Testis (tissue), 3 donors: ENCODE results near the gene TMC1. TPM values are rescaled to one million over a fixed set of nuclear protein-coding genes. Genes with fewer than 3 reads are reported as not detected.

Experiments used
- DNase-seq: peaks from one replicate; pipeline ENCODE4 v3.0.0-alpha.2; 2019
- H3K27ac ChIP-seq, 2 donors: fragments of 200-600 bp; sonication (generic); one replicate each; pipeline ENCODE4 v1.5.1; 2019
- H3K27me3 ChIP-seq: fragments of 200-600 bp; sonication (generic); one replicate; pipeline ENCODE4 v1.5.1; 2019
- H3K36me3 ChIP-seq: fragments of 200-600 bp; sonication (generic); one replicate; pipeline ENCODE4 v1.5.1; 2017; ENCODE audit warnings: low read depth; ENCODE audit errors: missing control alignments
- H3K4me1 ChIP-seq: fragments of 200-600 bp; sonication (generic); one replicate; pipeline ENCODE4 v1.5.1; 2019
- H3K4me3 ChIP-seq, 2 donors: fragments of 200-600 bp; sonication (generic); one replicate each; pipeline ENCODE4 v1.5.1; 2017 to 2019
- H3K9me3 ChIP-seq: fragments of 200-600 bp; sonication (generic); one replicate; pipeline ENCODE4 v1.5.1; 2017
- POLR2A ChIP-seq: fragments of 450-650 bp; IDR thresholded peaks from one replicate; pipeline ENCODE4 v1.6.1; 2017; ENCODE audit warnings: antibody characterized with exemption, mild to moderate bottlenecking, moderate library complexity
- WGBS, 2 donors: methylation state at CpG; one replicate each; pipeline ENCODE4 v1.1.5; 2018; 5-methylcytosine and 5-hydroxymethylcytosine counted together
- intact Hi-C: fragments of 100-400 bp; cut with DNase I; formaldehyde crosslinking; loops from one replicate; pipeline ENCODE4 v1.15.1; 2023; ENCODE audit warnings: low total_unique reads
- polyA plus RNA-seq: library from polyadenylated mRNA; stranded (reverse); fragments of 350-450 nt; fragmentation: Illumina TruSeq; extraction: RNeasy Lipid Tissue Mini Kit (QIAGEN cat#74804); gene quantifications from one replicate; pipeline ENCODE4 v1.2.3, GENCODE V29; 2014; ENCODE audit warnings: low read depth, low replicate concordance; ENCODE audit not compliant: insufficient read depth
- total RNA-seq, 2 donors: library from RNA; depleted of rRNA; stranded (reverse); fragments of >200 nt; gene quantifications; one replicate each; pipeline ENCODE4 v1.2.3, GENCODE V29; 2016
- TF ChIP-seq, protein P1 (sequence below), 3 experiments: fragments of 450-650 bp in 2 of 3; fragments of 200-600 bp in 1 of 3; sonication (generic) in 1 of 3; IDR thresholded peaks; one replicate each; pipeline ENCODE4 v1.5.1; 2016 to 2019; ENCODE audit warnings: antibody characterized with exemption in 3 of 3, mild to moderate bottlenecking in 2 of 3, moderate library complexity in 1 of 3

The TMC1 gene
- total and polyA plus RNA-seq, 3 donors from 2014 or later = 2.0 to 5.4 (median 3.0) TPM

DNA sequence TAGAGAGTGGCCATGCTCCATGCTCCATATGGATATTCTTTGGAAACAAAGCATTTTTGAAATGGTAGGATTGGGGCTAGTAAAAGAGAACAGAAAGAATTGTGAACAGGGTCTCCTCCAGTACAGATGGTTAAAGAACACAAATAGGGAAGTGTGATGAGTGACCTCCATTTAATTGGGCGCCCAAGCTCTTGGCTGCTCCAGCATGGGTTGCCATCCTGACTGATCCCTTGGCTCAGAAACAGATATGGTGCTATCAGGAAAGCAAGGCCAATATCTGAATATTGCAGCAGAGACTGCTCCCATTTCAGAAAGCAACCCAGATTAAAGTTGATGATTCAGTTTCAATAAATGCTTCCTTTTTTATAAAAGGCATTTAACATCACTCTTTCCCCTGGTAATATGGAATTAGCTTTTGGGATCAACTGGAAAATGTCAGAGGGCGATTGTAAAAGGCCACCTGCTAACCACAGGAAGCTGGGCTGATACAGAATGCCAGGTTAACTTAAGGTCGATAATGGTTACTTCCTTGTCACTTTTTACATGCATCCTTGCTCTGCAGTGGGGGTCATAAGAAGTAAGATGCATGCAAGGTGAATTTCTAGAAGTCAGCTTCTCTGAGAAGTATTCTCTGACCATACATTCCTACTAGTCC, 52.9 kb downstream of the TMC1 start:
- TF ChIP-seq, protein P1, sequence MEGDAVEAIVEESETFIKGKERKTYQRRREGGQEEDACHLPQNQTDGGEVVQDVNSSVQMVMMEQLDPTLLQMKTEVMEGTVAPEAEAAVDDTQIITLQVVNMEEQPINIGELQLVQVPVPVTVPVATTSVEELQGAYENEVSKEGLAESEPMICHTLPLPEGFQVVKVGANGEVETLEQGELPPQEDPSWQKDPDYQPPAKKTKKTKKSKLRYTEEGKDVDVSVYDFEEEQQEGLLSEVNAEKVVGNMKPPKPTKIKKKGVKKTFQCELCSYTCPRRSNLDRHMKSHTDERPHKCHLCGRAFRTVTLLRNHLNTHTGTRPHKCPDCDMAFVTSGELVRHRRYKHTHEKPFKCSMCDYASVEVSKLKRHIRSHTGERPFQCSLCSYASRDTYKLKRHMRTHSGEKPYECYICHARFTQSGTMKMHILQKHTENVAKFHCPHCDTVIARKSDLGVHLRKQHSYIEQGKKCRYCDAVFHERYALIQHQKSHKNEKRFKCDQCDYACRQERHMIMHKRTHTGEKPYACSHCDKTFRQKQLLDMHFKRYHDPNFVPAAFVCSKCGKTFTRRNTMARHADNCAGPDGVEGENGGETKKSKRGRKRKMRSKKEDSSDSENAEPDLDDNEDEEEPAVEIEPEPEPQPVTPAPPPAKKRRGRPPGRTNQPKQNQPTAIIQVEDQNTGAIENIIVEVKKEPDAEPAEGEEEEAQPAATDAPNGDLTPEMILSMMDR (IDR thresholded peaks at IDR 0.05) = no peak
- no peak for TF ChIP-seq POLR2A
- H3K27me3 ChIP-seq = no peaks in the 10 kb centered on the region
- H3K4me3 ChIP-seq = no peak overlapping the region
- peaks cover 24% of the 10 kb centered on the region for H3K4me1 ChIP-seq
- no peaks in the 10 kb centered on the region for H3K9me3 ChIP-seq
- intact Hi-C loops = no loop called here
- no peak for DNase-seq
- H3K36me3 ChIP-seq = no peaks in the 10 kb centered on the region
- WGBS, 2 donors = 88% methylated on average over 3 of the region's 3 CpGs
- H3K27ac ChIP-seq = no peak overlapping the region

DNA sequence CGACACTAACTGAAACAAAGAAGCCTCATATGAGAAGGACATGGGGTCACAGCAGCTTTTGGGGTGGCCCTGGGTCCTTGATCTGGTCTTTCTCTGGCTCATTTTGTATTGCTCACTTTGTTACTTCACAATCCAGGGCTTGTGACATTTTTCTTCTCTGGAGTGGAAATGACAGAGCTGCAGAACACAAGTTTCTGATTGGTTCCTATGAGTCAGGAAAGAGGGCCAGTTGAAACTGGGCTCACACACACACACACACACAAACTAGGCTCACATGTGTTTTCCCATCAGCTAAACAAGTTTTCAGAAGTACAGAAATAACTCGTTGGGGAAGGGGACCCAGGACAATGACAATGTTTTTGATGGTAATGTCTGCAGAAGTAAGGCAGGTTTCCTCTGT, 54.3 kb downstream of the TMC1 start:
- H3K27me3 ChIP-seq = no peaks in the 10 kb centered on the region
- TF ChIP-seq, protein P1 (IDR thresholded peaks at IDR 0.05) = no peak
- H3K9me3 ChIP-seq = no peaks in the 10 kb centered on the region
- DNase-seq = no peak
- peaks cover 33% of the 10 kb centered on the region for H3K4me1 ChIP-seq
- H3K36me3 ChIP-seq = no peaks in the 10 kb centered on the region
- H3K27ac ChIP-seq = no peak overlapping the region
- 85 to 87% methylated on average over 2 of the region's 2 CpGs for WGBS, 2 donors
- intact Hi-C loops = no loop called here
- H3K4me3 ChIP-seq = no peak overlapping the region

DNA sequence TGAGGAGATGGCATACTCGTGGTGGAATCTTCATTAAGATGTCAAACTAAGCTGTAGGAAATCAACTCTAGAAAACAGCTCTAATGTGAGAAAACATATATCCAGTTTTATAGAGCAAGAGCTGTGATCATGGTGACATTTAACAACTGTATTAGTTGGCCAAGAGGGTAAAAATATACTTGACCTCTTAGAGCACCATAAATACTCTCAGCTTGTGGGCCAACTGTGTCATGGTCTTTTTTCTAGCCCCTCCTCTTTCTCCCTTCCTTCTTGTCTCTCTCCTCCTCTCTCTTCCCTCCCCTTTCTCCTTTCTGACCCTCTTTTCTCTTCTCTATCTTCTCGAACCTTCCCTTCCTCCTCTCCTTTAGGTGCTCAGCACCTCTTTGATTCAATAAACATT, 54.7 kb downstream of the TMC1 start:
- no peaks in the 10 kb centered on the region for H3K9me3 ChIP-seq
- peaks cover 35% of the 10 kb centered on the region for H3K4me1 ChIP-seq
- intact Hi-C loops = no loop called here
- WGBS, 2 donors = 94 to 98% methylated on average over 2 of the region's 2 CpGs
- no peaks in the 10 kb centered on the region for H3K36me3 ChIP-seq
- no peak for DNase-seq
- TF ChIP-seq, protein P1 (IDR thresholded peaks at IDR 0.05) = no peak
- TF ChIP-seq POLR2A = no peak
- no peak overlapping the region for H3K4me3 ChIP-seq
- no peak overlapping the region for H3K27ac ChIP-seq
- no peaks in the 10 kb centered on the region for H3K27me3 ChIP-seq

DNA sequence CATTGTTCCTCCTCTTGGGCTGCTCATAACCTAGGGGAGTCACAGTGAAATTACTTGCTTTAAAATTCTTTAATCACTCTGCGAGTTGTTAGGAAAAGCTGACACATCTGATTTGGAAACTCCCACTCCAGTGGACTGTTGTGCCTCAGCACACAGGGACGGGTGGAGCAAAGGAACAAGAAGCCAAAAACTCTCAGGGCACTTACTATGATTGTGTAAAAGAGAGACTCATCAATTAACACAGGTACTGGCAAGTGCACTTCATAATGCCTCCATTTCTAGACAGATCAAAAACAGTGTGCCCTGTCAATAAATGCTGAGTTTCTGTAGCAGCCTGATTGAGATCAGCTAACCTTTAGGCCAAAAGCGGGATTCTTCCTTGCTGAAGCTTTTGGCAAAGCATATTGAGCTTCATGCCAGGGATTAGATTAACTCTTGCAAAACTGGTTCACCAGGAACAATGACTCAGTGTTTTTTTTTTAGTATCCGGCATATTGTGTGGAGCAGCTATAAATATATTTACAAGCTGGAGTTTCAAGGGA, 55.9 kb downstream of the TMC1 start:
- H3K4me1 ChIP-seq = peaks cover 38% of the 10 kb centered on the region
- intact Hi-C loops = no loop called here
- 43 to 50% methylated on average over 4 of the region's 4 CpGs for WGBS, 2 donors

More for the DNA sequence above, 55.9 kb downstream of the TMC1 start:
- Histone ChIP-seq H3K27ac (peak overlapping the region; percentile 64 to 72), H3K36me3 (no peaks in the 10 kb centered on the region), H3K4me3 (no peak overlapping the region), H3K9me3 (no peaks in the 10 kb centered on the region), H3K27me3 (no peaks in the 10 kb centered on the region)
- DNase-seq = no peak
- TF ChIP-seq, protein P1 (IDR thresholded peaks at IDR 0.05) = no peak
- TF ChIP-seq POLR2A = no peak
